Activated CD4-positive, alpha-beta T cell treated with anti-CD3 and anti-CD28 coated beads for 48 hours (primary cell): ENCODE data around the gene SVIL.
"Not testable (repeated sequence)": the region's sequence is repeated elsewhere in the genome, so short reads cannot be mapped to it uniquely, and the experiment has no call there.

Experiments used
- DNase-seq: peaks from one replicate; pipeline ENCODE4 v3.0.0-alpha.2; 2020

Gene SVIL

DNA sequence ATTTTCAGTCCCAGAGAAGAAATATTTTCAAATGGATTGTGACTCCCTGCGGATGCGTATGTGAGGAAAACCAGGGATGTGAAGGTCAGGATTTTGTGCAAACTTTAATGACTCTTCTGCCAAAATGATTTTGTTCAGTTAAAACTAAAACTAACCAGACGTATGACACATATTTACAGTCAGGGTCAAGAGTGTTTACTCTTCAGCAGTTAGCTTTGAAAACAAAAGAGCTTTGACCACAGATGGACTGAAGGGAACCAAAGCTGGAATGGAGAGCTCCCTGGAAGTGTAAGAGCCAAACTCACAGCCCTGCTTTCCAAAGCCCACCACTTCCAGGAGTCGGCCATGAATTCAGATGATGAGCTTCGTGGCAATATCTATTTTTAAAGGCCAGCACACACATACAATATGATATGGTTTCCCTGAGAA lies 15.5 kb downstream of the SVIL start:
- DNase-seq, result no peak

DNA sequence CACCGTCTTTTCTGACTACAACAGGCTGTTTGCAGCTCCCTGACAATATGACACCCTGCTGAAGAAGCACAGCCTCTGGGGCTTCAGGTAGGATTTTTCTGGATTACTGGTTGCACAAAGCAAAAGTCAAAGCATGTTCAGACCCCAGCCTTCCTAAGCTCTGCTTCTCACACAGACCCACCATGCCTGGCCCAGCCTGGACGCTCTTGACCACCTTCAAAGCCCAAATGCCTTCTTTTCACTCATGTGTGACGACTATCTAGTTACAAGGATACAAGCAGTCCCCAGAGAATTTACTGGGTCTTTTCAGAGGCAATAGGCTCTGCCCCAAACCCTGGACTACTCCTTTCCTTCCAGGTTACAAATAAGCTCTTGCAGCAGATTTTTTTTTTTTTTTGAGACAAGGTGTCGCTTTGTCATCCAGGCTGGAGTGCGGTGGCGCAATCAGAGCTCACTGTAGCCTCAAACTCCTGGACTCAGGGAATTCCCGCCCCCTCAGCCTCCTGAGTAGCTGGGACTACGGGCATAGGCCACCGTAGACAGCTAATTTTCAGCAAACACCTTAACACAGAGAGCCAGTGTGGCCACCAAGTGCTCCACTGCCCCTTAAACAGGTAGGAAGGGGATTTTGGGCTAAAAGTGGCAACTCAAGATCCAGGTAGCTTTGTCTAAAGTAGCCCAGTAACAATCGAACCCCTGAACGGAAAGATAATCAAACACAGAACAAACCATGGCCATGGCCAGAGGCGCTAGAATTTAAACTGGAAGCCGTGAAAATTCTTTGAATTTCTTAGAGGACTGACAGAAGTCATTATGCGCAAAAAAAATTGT lies 16.2 kb downstream of the SVIL start:
- no peak for DNase-seq

DNA sequence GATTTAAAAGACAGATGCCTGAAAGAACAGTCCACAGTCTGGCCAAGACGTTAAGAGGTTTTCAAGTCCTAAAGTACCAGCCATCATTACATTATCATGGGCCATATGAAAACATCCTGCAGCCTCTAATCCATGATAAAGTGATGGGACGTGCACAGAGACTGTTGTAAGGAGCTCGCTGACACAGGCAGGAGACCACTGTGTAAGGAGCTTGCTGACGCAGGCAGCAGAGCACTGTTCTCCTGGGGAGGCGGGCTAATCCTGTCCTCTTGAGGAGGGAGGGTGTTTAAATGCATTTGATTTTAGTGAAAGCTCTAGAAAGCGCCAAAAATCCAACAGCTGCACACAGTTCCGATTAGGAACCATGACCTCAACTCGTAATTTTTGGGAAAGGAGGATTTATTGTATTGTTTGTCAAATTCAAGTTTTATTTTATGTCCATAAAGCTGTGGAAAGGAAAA lies 16.9 kb downstream of the SVIL start:
- no peak for DNase-seq

DNA sequence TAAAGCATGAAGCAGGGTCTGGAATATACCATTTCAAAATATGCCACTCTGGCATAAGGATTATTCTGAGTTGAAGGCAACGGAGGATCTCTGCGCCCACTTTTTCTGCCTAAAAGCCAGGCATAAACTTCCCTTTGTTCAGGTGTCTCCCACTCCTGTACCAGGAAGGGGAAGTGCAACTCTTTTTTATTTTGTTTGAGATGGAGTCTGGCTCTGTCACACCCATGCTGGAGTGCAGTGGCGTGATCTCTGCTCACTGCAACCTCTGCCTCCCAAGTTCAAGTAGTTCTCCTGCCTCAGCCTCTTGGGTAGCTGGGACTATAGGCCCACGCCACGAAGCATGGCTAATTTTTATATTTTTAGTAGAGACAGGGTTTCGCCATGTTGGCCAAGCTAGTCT lies 18.2 kb downstream of the SVIL start:
- DNase-seq, result no peak

DNA sequence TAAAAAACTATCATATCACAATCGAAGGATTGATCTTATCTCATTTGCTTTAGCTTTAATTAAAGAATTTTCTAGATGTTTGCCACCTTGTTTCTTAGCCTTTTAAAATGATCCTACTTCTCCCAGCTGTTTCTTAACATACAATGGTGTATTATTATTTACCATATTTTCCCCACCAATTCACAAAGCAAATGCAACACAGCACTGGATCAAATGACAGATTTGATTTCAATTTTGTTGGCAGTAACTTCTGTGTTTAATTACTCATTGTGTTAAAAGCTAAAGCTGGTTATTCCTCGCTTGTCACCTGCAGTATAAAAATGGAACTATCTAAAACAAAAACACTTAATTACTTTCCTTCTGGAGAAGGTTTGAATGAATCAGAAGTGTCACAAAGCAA lies 19.6 kb downstream of the SVIL start:
- DNase-seq, result no peak

DNA sequence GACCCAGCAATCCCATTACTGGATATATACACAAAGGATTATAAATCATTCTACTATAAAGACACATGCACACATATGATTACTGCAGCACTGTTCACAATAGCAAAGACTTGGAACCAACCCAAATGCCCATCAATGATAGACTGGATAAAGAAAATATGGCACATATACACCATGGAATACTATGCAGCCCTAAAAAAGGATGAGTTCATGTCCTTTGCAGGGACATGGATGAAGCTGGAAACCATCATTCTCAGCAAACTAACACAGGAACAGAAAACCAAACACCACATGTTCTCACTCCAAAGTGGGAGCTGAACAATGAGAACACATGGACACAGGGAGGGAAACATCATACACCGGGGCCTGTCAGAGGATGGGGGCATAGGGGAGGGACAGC lies 20.5 kb downstream of the SVIL start:
- DNase-seq, result not testable (repeated sequence)

DNA sequence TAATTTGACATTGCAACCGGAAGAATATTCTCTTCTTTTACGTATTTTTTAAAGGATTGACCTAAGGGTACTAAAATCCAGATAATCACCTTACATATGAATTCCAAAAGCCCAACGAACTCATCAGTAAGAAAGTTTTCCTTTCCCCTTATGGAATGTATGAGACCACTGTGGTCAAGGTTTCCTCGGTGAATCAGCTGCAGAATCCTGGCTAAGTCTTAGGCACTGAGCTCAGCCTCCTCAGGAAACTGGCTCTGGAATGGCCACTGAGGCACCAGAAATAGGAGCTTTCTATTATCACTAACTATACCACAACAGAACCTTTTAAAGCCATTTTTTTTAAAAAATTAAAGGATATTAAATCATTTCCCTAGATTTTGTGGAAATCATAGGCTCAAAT lies 21.0 kb downstream of the SVIL start:
- no peak for DNase-seq

DNA sequence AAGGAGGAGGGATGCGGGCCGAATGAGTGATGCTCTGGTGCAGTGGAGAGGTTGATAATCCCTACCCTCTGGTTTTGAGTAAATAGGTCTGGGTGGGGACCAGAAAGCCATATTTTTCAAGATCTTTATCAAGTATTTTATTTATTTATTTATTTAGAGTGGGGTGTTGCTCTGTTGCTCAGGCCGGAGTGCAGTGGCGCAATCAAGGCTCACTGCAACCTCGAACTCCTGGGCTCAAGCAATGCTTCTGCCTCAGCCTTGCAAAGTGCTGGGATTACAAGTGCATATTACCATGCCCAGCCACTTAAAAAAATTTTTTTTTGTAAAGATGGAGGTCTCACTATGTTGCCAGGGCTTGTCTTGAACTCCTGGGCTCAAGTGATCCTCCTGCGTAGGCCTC lies 21.6 kb downstream of the SVIL start:
- no peak for DNase-seq

DNA sequence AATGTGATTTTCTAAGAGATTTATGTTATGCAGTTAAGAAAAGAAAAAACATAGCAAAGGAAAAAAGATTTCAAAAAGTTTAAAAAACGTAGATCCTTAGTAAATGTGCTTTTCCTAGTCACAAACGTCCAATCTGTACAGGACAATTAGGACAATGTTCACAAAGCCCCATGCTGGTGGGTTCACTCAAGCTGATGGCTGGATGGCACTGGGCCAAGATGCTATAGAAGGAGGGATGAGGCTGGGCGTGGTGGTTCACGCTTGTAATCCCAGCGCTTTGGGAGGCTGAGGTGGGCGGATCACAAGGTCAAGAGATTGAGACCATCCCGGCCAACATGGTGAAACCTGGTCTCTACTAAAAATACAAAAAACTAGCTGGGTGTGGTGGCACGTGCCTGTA lies 22.1 kb downstream of the SVIL start:
- no peak for DNase-seq

DNA sequence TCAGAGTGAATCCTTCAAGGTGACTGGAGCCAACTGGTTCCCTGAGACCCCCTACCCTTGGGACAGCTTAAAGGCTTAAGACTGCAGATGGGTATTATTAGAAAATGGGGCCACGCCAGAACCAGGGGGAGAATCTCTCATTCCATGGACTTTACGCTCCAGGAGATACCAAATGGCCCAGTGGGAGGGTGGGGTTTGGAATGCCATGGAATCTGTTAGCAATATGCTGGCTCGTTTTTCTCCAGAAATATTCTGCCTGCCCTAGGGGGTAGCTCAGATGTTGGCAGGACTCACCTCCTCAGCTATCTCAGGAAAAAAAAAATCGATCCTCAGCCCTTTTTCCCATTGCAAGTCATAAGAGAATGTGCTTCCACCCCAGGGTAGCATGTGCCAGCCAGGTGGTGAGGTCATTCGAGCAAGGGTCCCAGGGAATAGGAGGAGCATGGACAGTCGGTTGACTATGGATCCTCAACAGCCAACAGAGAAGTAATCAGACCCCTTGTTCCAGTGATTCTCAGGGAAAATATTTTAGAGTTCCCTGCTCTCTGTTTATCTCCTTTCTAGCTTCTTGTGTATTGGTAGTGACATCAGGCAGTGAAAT lies 22.9 kb downstream of the SVIL start:
- DNase-seq, result no peak

DNA sequence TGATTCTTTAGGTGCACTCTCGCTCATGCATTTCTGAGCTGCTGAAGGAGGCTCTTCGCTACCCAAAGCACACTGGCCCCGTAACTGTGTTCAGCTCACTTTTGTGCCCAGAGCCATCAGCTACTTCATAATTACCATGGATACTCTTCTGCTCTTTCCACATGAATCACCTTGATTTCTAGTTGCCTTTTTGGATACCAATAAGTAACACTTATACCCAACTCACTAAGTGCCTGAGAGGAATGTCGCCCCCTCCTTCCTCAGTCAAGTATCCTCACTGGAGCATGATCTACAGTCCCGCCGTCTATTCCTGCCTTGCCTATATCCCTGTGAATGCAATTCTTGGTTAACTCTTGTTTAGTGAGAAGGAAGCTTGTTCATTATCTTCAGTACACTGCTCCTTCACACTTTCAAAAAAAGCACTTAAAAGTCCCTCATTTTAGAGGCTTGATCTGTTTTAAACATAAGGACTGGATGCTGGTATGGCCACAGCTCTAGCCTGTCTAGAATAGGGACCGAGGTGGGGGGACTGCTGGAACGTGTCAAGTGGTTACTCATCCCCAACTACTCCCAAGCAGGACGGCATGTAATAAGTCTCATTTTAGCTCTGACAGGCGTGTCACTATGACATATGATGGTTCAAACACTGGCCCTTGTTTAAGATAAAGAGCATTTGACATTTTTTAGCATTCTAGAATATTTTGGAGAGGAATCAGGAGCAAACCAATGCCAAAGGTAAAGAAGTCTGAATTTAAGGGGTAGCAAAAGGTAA lies 23.7 kb downstream of the SVIL start:
- DNase-seq, result no peak

DNA sequence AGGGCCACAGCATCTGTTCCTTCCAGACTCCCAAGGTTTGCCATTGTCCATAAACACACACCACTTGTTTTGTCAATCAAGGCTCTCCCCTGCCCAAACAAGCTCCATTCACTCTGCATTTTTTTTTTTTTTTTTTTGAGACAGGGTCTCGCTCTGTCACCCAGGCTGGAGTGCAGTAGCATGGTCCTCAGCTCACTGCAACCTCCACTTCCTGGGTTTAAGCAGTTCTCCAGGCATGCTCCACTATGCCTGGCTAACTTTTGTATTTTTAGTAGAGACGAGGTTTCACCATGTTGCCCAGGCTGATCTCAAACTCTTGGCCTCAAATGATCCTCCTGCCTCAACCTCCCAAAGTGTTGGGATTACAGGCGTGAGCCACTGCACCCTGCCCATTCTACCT lies 24.4 kb downstream of the SVIL start:
- not testable (repeated sequence) for DNase-seq

DNA sequence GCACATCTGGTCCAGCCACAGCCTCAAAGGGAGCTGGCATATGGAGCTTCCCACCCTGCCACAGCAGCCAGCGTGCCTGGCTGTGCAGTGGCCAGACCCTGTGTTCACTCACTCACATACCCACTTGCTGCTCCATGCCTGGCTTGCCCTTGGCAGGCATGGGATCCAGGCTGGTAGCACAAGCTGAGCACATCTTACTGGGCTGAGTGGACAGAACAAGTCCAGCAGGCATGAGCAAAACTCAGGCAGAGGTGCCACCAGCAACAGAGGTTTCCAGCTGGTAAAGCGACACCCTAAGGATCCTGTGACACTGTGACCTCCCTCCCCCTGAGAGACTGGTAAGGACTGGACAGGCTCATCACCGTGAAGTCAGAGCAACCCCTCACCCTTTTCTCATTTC lies 25.1 kb downstream of the SVIL start:
- DNase-seq, result no peak

DNA sequence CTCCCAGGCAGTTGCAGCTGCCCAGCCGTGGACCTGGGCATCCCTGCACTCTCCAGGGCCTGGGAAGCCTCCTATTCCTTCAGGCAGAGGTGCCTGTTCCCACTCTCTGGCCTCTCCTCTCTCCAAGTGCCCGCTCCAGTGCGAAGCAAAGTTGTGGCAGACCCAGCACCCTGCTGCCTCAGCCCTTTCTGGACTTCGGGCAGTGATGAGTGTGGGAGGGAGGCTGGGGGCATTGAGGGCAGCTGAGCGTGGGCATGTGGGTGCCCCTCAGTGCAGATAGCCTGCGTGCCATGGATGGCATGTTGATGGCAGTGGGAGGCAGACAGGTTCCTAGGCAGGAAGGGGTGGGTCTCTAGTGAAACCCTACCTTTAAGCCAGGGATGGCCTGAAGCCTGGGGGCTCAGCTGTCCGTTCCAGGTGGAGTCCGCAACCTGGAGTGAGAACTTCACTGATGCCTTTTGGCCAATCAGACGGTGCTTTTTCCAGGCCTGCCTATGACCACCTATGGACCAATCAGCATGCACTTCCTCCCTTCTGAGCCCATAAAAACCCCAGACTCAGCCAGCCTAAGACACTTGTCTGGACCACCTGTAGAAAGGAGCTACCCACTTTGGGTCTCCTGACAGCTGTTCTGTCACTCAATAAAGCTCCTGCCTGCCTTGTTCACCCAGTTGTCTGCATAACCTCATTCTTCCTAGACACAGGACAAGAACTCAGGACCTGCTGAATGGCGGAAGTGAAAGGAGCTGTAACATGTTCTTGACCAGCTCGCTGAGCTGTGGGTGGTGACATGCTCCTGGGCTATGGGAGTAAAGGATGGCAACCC lies 26.1 kb downstream of the SVIL start:
- DNase-seq, result no peak

DNA sequence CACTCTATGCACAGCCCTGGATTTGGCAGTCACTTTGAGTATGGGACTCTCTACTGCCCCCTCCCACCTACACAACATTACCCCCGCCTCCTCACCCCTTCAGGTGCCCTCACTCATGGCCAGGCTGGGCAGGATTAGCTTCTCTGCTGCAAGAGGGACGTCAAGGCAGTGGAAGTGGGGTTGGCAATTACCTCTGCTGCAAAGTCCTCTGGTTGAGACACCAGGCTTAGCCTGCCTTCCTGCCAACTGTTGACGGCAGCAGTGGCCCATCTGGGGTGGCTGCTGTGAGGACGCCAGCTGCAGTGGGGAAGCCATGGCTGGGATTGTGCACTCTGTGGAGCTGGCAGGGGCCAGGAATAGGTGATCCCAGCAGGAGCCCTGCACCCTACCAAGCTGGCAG lies 26.7 kb downstream of the SVIL start:
- DNase-seq, result no peak

DNA sequence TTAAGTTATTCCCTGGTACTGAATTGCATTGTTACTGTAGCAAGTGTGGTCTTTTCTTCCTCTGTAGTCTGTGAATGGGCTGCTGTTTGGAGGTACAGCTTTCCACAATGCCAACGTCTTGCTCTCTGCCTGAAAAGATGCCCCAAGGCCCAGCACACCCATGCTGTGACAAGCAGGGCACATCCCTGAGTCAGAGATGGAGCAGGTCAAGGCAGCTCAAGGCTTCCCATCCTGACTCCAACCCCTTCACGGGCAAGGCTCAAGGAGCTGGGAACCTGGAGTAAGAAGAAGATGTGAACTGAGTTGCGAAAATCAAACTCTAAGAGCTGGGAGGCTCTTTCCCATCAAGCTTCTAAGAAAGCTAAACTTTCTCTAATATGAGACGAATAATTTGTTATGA lies 27.2 kb downstream of the SVIL start:
- DNase-seq, result no peak

DNA sequence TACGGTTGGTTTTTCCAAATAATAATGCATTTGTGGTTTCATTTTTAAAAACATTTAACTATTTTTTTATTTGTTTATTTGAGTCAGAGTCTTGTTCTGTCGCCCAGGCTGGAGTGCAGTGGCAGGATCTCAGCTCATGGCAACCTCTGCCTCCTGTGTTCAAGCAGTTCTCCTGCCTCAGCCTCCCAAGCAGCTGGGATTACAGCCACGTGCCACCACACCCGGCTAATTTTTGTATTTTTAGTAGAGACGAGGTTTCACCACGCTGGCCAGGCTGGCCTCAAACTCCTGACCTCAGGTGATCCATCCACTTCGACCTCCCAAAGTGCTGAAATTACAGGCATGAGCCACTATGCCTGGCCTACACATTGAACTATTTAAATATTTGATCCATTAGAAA lies 28.1 kb downstream of the SVIL start:
- not testable (repeated sequence) for DNase-seq

DNA sequence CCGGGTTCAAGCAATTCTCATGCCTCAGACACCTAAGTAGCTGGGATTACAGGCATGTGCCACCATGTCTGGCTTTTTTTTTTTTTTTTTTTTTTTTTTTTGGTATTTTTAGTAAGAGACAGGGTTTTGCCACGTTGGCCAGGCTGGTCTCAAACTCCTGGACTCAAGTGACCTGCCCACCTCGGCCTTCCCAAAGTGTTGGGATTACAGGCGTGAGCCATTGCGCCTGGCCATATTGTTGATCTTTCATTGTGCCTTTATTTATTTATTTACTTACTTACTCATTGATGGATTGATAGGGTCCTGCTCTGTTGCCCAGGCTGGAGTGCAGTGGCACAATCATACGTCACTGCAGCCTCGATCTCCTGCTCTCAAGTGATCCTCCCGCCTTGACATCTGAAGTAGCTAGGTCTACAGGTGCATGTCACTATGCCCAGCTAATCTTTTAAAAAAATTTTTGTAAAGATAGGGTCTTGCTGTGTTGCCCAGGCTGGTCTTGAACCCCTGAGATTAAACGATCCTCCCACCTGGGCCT lies 30.4 kb downstream of the SVIL start:
- no peak for DNase-seq

DNA sequence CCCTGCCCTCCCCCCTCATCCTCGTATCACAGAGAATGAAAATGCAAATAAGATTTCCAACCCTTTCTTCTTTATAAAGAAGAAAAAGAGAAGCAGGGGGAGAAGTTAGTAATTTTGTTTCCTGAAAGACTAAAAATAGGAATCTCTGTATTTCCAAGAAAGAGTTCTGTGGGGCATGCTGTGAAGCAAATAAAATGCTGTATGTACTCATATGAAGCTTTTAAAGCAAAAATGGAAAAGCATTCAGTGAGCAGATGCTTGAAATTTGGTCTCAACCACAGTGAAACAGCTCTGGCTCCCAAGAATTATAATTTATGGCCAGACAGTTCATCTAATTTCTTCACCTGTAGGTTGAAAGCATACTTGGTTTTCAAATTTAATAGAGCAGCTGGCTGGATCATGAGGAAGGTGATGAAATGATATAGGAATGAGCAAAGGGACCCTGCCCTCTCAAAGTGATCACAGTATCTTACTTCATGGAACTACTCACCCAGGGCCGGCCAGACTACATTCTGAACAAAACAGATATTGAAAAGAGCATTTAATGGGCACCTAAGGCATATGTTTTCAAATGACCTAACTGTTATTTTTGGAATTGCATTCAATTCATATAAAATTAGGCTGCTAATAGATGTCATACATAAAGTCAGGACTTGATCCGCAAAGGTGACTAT lies 31.4 kb downstream of the SVIL start:
- no peak for DNase-seq

DNA sequence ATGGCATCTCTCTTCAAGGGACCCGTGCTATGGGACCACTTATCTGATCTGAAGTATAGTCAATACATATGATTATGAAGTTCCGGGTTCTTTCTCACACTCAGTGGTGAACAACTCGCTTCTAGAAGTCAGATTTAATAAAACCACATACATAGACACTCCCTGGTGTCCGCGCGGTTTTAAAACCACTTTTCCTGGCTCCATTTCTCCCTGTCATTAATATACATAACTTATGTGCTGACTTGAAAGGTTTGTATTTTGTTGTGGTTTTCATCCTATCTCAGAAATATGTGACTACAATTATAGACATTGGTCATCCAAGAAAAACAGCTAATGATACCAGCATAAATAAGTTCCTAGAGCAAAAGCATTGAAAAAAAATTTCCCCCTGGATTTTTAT lies 34.0 kb downstream of the SVIL start:
- DNase-seq, result no peak

DNA sequence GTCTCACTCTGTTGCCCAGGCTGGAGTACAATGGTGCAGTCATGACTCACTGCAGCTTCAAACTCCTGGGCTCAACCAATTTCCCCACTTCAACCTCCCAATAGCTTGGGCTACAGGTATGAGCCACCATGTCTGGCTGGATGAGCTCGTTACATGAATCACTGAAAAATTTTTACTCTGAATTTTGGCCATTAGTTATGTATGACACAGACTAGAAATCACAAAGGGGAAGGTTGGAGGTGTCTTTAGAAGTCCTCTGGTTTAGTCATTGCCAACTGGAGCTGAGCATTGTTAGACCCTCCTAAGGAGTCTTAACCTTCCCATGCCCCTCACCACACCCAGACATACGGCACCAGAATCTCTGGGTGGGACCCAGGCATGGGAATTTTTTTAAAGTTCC lies 34.7 kb downstream of the SVIL start:
- peak; percentile 11 for DNase-seq

DNA sequence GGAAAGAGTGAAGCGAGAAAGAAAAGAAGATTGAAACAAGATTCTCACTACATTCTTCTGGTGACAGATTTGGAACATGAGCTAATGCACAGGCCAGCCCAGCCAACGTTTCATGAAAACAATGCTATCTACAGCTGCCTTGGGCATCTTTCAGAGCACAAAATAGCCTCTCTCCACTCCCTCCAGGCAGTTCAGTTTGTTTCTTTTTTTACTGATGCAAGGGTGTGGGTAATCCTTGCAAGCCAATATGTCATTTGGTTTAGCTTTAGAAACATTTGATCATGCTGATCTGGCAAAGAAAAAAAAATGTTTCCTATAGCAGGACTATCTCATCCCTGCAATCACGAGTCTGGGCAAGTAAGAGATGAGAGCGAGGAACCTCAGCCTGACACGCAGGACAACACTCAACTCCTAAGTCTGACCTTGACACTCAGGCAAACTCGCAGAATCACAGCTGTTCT lies 35.9 kb downstream of the SVIL start:
- no peak for DNase-seq
